Stimulated activated CD4-positive, alpha-beta T cell treated with anti-CD3 and anti-CD28 coated beads, Interleukin-4, amount 100 ng/mL, for 48 hours (primary cell): Measurements from ENCODE around the gene MYO5B.

Experiments
- DNase-seq, 2 donors: peaks; one replicate each; pipeline ENCODE4 v3.0.0-alpha.2; 2020; ENCODE audit warnings: low read depth in 2 of 2

Gene MYO5B

DNA sequence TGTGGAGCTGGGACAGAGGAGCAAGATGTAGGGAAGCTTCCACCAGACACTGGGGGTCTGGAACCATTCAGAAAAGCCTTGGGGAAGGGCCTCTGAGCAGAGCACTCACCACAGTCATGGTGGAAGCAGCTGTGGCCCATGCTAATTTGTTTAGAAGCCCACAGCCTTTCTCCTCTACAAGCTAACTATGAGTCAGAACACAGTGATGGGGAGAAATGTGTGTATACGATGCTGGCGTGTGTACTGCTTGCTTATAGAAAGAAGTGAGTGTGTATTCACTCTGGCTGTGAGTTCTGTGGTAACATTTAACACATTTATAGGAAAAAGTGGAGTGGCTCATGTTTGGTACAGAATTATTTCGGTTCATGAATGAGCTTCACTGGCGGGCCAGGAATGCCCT, 224.6 kb downstream of the MYO5B start:
- no peak for DNase-seq

DNA sequence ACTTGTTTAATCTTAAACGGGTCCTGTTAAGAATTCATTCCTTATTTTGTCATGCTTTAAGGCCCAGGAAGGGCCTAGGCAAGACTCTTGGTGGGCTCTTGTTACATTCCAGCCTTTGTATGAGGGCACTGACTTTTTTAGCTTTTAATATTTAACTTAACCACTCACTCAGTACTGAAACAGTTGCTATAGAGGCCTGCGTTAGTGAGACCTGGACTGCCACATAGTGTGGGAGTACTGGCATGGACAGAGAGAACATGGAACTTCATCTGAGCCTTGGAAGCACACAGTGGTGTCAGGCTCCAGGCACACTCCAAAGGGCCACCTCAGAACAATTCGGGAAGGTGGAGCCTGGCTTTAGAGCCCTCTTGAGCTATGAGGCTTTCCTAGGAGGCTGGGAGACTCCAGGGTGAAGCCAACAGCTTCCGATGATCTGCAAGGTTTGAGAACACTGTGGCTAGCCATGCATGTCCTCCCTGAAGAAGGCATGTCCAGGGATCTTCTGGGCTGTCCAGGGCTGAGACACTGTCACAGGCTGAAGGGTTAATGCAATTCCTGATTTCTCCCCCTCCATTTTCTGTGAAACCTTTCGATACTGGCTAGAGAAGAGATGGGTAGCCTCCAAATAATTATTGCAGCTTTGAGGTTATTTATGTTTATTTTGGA, 226.2 kb downstream of the MYO5B start:
- no peak for DNase-seq

DNA sequence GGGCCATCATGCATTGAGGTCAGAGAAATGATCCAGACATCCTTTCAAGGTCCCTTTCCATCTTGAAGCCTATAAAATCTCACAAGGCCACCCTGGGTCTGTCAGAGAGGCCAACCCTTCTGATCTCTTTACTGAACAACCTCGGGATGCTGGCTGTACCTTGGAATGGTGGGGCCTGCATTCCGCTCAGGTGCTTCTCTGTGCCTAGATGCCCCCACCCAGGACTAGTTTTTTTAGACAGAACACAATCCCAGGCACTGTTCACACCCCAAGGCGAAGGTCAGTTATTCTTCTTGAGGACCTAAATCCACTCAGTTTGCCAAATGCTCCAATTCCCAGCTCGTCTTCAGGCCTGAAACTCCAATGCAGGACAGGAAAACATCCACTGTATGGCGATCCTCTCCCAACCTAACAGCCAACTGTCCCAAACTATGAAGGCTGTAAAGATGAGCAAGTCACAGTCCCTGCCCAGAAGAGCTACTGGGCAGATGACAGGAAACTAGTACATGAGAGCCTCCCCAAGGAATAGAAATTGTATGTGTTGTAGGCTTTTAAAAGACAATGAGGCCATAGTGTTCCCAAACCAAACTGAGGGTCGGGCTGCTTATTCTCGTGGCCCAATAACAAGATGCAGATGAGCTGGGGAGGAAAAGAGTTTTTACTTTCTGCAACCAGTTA, 227.2 kb downstream of the MYO5B start:
- DNase-seq = no peak

DNA sequence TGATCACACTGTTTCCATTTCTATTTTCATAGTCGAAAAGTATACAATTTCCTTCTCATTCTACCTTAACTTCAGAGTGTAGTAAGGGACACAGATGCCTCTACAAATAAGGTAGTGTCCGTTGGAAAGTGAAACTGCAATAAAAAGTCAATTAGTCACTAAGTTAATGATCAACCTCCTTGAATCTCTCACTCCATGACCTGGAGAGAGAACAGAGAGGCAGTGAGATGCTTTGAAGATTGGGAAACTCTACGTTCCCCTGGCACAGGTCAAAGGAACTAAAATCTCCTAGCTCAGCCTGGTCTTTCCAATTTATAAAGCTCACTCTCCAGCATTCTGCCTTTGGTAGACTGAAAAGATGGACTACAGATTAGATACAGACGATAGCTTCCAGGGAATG, 227.8 kb downstream of the MYO5B start:
- DNase-seq = no peak

DNA sequence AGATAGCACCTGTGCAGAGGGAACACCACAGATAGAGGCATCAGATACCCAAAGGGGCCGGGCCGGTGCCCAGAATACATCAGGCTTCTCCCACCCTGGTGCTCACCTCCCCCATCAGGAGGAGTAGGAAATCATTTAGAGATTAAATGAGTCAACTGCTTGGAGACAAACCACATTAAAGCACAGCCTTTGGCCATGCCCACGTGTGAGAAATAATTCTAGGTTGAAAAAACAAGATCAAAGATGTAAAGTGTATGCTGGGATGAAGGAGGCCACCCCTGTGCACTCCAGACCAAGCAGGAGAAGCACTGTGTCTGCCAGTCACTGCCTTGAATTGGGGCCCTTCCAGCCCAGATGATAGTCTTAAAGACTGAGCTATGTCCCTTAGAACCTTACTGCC, 228.9 kb downstream of the MYO5B start:
- DNase-seq = no peak

DNA sequence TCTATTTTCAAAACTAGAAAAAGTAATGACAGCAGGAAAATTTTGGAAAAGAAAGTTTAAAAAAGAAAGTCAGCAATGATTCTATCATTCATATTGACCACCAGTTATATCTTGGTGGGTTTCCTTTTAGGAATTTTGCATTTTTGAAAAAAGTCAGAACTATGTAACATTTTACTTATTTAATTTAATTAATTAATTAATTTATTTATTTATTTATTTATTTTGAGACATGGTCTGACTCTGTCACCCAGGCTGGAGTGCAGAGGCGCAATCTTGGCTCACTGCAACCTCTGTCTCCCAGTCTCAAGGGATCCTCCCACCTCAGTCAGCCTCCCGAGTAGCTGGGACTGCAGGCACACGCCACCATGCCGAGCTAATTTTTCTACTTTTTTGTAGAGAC, 231.7 kb downstream of the MYO5B start:
- no peak for DNase-seq

DNA sequence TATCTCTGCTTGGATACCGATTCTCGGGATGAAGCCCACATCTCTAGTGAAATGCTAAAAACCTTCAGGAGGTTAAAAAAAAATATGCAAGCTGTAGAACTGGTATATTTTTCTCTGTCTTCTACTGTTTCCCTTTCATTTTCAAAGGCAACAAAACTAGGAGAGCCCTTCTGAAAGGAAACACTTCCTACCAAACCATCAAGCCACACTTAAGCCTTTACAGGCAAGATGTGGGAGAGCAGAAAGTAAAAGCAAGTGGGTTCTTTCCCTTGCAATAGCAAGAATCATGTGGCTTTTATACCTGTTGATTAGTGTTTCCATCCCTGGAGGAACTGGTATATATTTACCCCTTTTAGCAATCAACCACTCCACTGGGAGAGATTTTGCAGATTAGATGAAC, 233.7 kb downstream of the MYO5B start:
- no peak for DNase-seq

DNA sequence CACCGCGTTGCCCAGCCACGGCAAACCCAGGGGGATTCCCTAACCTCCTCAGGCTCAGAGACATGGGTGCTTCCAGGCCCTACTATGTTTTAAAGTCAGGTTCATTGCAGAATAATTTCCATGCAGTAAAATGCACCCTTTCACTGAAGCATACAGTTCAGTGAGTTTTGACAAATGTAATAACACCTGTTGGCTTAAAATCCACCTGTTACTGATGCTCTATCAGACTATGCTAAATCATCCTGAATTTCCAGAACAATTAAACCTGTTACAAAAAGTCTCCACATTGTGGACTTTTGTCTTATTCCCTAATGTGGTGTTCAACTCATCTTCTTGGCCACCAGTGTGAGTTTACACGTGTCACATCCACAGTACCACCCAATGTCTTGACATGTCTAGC, 234.6 kb downstream of the MYO5B start:
- DNase-seq = no peak

DNA sequence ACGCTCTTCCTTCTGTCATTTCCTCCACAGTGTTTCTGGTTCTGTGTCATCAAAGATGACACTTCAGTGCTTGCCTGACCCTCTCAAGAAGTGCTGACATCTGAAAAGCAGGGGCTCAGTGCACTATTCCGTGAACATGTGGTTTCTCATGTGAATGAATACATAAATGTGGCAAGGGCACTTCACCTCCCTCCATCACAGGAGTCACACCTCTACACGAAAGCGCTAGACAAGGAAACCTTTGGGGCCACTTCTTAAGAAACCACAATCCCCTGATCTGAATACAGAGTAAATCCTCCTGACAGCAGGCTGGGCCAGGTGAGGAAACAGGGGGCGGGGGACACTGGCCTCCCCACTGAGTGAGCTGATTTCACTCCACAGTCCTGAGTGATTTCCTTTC, 235.8 kb downstream of the MYO5B start:
- no peak for DNase-seq

DNA sequence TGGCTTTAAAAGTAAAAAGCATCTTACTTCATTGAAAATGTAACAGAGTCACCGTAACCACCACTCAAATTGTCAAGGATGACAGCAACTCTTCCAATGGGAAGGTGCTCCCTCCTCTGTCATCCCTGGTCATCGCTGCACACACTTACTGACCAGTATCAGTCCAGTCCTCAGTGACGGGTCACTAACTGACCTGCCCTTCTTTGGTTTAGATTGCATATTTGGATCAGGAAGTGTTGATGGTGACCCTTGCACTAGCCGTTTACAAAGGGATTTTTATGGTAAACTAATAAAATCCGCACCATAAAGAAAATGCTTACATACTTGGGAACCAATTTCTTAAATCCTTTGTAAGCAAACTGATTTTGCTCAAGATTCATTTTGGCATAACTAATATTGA, 239.7 kb downstream of the MYO5B start:
- DNase-seq = no peak

DNA sequence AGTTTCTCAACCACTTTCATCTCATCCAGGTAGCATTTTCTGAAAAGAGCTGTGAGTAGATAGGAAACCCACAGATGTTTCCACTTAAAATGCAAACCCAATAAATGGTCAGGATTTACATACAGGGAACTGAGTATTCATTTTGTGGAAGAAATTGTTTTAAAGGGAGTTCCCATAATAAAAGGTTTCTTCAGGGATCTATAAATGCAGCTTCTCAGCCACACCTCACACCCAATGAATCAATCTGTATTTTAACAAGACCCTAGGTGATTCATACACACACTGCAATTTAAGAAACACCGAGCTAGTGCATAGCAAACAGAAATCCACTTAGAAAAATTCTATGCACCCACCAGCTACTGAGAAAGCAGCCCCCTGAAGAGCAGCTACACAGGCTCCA, 241.6 kb downstream of the MYO5B start:
- no peak for DNase-seq

DNA sequence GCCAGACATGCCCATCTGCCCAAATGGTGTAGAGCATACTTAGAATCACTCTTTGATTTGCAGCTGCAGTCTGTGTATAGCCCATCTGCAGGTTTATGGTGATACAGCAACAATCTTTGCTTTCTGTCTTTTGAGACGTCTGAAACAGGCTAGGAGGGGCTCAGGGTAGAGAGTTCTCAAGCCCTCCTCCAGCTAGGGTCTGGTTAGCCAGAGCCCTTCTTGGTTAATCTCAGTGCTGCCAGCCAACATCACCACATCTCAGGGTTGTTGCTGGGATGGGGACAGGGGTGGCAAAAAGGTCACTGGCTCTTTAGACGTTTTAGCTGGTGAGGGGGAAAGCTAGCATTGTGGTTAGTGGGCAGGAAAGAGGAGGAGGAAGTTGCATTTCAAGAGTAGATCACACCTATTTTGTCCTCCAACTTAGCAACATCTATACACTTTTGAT, 245.0 kb downstream of the MYO5B start:
- no peak for DNase-seq

DNA sequence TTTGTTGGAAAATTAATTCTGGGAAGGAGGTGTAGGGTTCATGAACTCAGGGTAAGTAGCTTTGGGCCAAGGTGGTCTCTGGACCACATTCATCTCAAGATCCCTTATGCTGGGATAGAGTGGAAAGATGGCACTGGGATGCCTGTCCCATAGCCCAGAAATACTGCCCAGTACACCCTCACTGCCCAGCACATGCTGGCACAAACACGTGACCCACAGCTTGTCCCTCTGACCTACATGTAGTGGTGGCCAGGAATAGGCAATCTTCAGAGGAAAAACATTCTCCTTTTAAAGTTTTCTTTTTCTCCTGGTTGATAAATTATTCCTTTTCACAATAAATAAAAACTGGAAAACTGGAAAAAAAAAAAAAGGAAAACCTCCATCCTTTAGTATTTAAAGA, 246.0 kb downstream of the MYO5B start:
- no peak for DNase-seq

DNA sequence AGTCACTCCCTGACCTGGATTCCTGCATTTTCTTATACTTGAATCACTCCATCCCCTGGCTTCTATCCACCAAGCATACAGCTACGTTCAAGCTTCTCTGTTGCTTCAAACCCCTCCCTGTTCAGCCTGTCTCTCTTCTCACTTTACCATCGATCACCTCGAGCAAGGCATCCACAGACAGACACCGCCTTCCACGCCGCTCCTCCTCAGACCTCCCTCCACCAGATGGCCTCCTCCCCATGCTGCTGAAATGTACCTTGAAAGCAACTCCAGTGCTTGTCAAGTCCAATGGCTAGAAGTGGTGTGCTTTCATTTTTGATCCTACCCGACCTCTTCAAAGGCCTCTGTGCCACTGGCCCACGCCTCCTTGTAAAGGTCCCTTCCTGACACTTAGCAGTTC, 250.3 kb downstream of the MYO5B start:
- DNase-seq = no peak

DNA sequence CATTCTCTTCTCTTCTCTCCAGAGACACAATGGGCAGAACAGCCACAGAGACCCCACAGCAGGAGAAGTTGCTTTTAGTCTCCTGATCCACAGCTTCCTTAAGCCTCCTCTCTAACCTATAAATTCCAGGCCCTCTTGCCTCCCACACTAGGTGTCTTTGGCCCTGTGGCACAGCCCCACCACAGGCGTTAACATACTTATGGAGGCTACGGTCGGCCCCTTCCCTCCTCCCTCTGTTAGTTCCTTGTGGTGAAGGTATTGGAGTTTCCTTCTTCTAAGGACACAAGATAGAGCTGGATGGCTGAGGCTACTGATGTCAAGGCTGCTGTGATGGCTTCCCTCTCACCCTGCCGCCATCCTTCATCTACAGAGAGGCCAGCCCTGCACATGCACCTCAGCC, 258.1 kb downstream of the MYO5B start:
- DNase-seq = no peak

DNA sequence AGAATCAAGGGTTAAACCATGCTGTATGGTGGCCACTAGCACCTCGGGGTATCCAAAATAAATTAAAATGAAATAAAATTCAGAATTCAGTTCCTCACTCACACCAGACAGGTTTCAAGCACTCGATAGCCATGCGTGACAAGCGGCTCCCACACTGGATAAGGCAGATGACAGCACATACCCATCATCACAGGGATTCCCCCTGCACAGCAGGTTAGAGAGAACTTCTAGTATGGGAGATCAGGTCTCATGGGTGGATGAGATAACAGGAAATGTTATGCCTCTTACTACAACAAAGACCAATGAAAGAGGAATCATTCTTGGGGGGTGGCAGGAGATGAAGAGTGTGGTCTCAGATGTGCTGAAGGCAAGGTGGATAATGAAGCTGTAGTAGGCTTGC, 259.7 kb downstream of the MYO5B start:
- DNase-seq = no peak

DNA sequence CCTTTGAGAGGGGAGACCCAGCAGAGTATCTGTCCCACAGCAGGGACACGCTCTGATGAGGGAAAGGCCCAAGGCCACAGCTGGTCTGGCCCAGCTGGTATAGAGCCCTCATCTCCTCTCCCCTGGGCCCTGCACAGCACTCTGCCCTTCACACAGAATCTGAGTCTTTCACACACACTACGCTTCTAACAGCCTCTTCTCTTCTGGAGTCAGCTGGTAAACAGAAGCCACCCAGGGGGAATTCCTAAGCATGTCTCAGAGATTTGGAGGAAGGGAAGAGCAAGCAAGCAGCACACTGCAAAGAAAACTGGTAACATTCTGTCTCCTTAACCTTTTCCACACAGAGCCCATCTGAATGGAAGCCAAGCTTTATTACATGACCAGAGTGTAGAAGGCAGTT, 260.5 kb downstream of the MYO5B start:
- no peak for DNase-seq

DNA sequence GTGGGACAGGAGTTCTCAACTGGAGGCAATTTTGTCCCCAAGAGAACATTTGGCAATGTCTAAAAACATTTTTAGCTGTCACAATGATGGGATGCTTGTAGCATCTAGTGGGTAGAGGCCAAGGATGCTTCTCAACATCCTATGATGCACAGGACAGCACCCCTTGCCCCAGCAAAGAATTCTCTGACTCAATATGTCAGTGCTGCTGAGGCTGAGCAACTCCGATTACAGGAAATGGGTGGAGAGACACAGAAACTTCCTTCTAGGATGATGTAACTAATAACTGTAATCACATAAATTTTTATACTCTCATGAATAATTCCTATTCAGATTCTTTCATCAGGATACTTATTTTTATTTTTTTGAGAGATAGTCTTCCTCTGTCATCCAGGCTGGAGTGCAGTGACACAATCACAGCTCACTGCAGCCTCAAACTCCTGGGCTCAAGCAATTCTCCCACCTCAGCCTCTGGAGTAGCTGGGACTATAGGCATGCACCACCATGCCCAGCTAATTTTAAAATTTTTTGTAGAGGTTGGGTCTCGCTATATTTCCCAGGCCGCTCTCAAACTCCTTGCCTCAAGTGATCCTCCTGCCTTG, 261.3 kb downstream of the MYO5B start:
- no peak for DNase-seq

DNA sequence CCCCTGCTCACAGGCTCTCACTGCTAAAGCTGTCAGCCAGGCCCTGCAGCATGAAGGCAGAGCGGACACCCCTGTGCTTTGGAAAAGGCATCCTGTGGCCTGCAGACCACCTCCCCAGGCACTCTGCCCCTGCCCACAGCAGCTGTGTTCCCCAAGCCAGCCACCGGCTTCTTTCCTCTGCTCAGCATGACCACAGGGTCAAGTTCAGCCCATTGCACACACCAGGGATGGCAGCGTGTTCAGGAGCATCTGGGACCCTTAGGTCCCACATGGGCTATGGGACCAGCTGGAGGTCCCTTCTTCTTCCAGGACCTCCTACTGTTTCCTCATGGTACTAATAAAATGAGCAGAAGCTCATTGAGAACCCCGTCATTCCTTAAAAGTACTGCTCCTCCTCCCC, 263.2 kb downstream of the MYO5B start:
- no peak for DNase-seq

DNA sequence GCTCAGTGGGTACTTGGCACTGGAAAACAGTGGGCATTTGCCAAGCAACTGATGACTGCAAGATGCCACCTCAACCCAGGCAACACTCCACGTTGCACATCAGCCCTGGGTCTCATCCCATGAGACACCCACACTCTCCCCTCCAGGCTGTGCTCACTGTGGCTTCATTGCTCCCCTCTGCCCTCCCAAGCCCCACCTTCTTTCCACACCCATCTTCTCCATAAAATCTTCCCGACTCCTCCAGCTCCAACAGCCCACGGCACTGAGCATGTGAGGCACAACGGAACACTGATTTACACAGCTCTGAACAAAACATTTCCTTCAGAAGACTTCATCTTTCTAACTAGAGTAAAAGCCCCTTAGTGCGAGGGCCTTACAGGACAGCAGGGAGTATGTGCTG, 263.8 kb downstream of the MYO5B start:
- DNase-seq = no peak

DNA sequence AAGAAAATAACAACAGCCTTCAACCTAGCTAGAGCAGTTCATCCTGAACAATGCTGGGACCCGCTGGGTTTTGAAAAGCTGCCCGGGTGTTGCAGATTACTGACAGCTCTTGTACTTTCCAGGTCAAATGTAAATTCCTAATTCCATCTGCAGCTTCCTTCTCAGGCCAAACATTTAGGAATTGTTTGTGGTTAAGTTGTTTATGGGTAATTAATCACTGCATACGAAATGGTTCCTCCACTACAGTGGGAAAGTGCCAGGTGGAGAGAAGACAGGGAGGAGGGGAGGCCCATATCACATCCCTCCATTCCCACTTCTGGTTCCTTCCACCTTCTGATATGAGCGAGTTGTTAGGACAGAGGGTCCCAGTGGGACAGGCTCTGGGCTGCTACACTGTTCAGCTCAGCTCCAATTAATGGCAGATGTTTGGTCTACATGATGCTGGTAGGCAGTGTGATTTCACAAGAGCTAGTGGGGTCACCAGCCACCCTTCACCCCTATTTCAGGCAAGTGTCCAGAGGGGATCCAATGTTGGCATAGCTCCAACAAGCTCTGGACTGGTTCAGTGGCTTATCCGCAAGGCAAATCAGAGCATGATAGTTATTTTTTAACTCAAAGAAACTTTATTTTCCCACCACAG, 268.7 kb downstream of the MYO5B start:
- no peak for DNase-seq

DNA sequence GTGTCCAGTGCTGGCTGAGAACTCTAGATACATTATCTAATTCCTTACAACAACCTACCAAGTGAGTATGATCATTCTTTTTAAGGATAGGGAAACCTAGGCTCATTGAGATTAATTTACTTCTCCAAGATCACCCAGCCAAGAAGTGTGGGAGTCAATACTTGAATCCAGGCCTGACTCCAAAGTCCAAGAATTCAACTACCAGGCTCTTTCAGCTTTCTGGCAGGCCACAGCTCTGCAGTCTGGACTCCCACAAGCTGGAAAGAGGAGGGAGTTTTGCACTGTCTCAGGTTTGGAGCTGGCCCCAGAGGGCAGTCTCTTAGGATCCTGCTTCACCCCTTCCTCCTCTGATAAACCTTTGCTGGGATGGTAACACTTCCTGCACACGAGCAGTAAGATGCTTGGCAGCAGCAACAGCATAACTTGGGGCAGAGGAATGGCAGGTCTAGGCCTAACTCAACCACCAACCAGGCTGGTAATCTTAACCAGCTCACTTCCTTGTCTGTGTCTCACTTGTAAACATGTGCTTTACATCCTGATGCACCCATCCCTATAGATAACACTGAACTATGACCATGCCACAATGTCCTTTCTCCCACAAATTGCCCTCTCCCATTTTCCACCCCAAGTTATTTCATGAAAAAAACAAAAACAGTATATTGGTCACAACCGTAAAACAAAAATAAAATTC, 270.5 kb downstream of the MYO5B start:
- DNase-seq = no peak
